Large intestine (tissue), 12 donors: Measurements from ENCODE around the gene TAS1R3. TPM values are rescaled to one million over a fixed set of nuclear protein-coding genes. Genes with fewer than 3 reads are reported as not detected.
A peak's percentile ranks its signal among the peaks of the same experiment; 100 is the strongest.

Experiments used
- DNase-seq, 2 donors: peaks; one replicate each; pipeline versions ENCODE4 v3.0.0 to v3.0.0-alpha.2; 2013
- H3K27ac ChIP-seq: one replicate; pipeline ENCODE4 v1.5.1; 2013; ENCODE audit warnings: low read length
- H3K27me3 ChIP-seq: 2 replicates; pipeline ENCODE4 v1.6.1; 2013; ENCODE audit warnings: low read length; ENCODE audit not compliant: control insufficient read depth, insufficient read depth
- H3K36me3 ChIP-seq: 2 replicates; pipeline ENCODE4 v1.6.1; 2013; ENCODE audit warnings: low read length; ENCODE audit not compliant: control insufficient read depth, insufficient read depth
- H3K4me1 ChIP-seq: one replicate; pipeline ENCODE4 v1.6.1; 2013; ENCODE audit warnings: low read length; ENCODE audit not compliant: control insufficient read depth, insufficient read depth
- H3K4me3 ChIP-seq: one replicate; pipeline ENCODE4 v1.5.1; 2013; ENCODE audit warnings: low read length
- H3K9me3 ChIP-seq: one replicate; pipeline ENCODE4 v1.6.1; 2013; ENCODE audit warnings: mild to moderate bottlenecking, low read depth, low read length, moderate library complexity; ENCODE audit not compliant: control insufficient read depth
- WGBS: methylation state at CpG from one replicate; pipeline ENCODE4 v1.1.5; 2013; ENCODE audit warnings: low lambda C conversion rate; ENCODE audit not compliant: insufficient coverage; 5-methylcytosine and 5-hydroxymethylcytosine counted together
- long read RNA-seq, 11 donors: transcript quantifications; one replicate each; lab custom pipeline, GENCODE V29; 2026
- polyA plus RNA-seq: library from polyadenylated mRNA; unstranded; fragments of 120-200 nt; gene quantifications from one replicate; pipeline ENCODE4 v1.2.1, GENCODE V29; 2013

The TAS1R3 gene
- polyA plus RNA-seq, result 0.69 TPM
- long read RNA-seq, donor 1, result 0 reads
- long read RNA-seq, donor 2, result 0 reads
- long read RNA-seq, donor 3, result 0 reads
- long read RNA-seq, donor 4, result 0 reads
- long read RNA-seq, donor 5, result 0 reads
- long read RNA-seq, donor 6, result 0 reads
- long read RNA-seq, donor 7, result 0 reads
- long read RNA-seq, donor 8, result 0 reads
- long read RNA-seq, donor 9, partial matches to known transcripts, result 32 of 32 reads
- long read RNA-seq, donor 9, other reads (novel, unspliced or antisense), result 0 of 32 reads
- long read RNA-seq, donor 10, result 0 reads
- long read RNA-seq, donor 11, result 0 reads

GRCh38 chr1:1331068-1331965 is at the start of gene TAS1R3:
TSS of gene TAS1R3 (plus strand) at chr1:1331280. CDS start at chr1:1331346, 66 bp downstream.
- H3K27me3 ChIP-seq, result no peaks in the 10 kb centered on the region
- H3K4me1 ChIP-seq, result peaks cover 18% of the 10 kb centered on the region
- H3K9me3 ChIP-seq, result peaks cover 13% of the 10 kb centered on the region
- no peak within 1 kb of the TSS for H3K27ac ChIP-seq
- DNase-seq, result no peak
- H3K4me3 ChIP-seq, result no peak within 1 kb of the TSS
- no CpG with 5 or more reads among the region's 41 CpGs for WGBS
- H3K36me3 ChIP-seq, result peaks cover 31% of the 10 kb centered on the region

- Histone ChIP-seq H3K9me3 (peaks cover 6% of the 10 kb centered on the region), H3K4me1 (peaks cover 24% of the 10 kb centered on the region), H3K27me3 (peaks cover 14% of the 10 kb centered on the region), H3K27ac (peak overlapping the region; percentile 76), H3K4me3 (no peak overlapping the region), H3K36me3 (no peaks in the 10 kb centered on the region)
- DNase-seq, result peak; percentile 88 to 97
- WGBS, result no CpG with 5 or more reads among the region's 26 CpGs
Measured at GRCh38 chr1:1281533-1282321, 49.4 kb upstream of the TAS1R3 start.

GRCh38 chr1:1282998-1283397 is 48.1 kb upstream of the TAS1R3 start:
- H3K9me3 ChIP-seq, result peaks cover 6% of the 10 kb centered on the region
- H3K4me3 ChIP-seq, result no peak overlapping the region
- H3K27ac ChIP-seq, result no peak overlapping the region
- peaks cover 22% of the 10 kb centered on the region for H3K27me3 ChIP-seq
- WGBS, result no CpG with 5 or more reads among the region's 14 CpGs
- peaks cover 24% of the 10 kb centered on the region for H3K4me1 ChIP-seq
- H3K36me3 ChIP-seq, result no peaks in the 10 kb centered on the region
- no peak for DNase-seq

- peaks cover 22% of the 10 kb centered on the region for H3K27me3 ChIP-seq
- no CpG with 5 or more reads among the region's 9 CpGs for WGBS
Measured at GRCh38 chr1:1283821-1284220, 47.3 kb upstream of the TAS1R3 start.

GRCh38 chr1:1284221-1285101 is 46.6 kb upstream of the TAS1R3 start:
- Histone ChIP-seq H3K4me3 (no peak overlapping the region), H3K36me3 (no peaks in the 10 kb centered on the region), H3K4me1 (peaks cover 18% of the 10 kb centered on the region), H3K9me3 (peaks cover 3% of the 10 kb centered on the region), H3K27me3 (peaks cover 22% of the 10 kb centered on the region), H3K27ac (no peak overlapping the region)
- no CpG with 5 or more reads among the region's 32 CpGs for WGBS
- no peak for DNase-seq

More at GRCh38 chr1:1283821-1284220, 47.3 kb upstream of the TAS1R3 start:
- Histone ChIP-seq H3K4me3 (no peak overlapping the region), H3K27ac (no peak overlapping the region), H3K4me1 (peaks cover 21% of the 10 kb centered on the region), H3K36me3 (no peaks in the 10 kb centered on the region), H3K9me3 (peaks cover 6% of the 10 kb centered on the region)
- DNase-seq, result no peak

- H3K4me1 ChIP-seq, result peaks cover 18% of the 10 kb centered on the region
- H3K27me3 ChIP-seq, result peaks cover 22% of the 10 kb centered on the region
- H3K27ac ChIP-seq, result no peak overlapping the region
- no peaks in the 10 kb centered on the region for H3K36me3 ChIP-seq
- no peak for DNase-seq
- H3K9me3 ChIP-seq, result peaks cover 3% of the 10 kb centered on the region
- WGBS, result no CpG with 5 or more reads among the region's 22 CpGs
- no peak overlapping the region for H3K4me3 ChIP-seq
Measured at GRCh38 chr1:1285102-1285571, 45.9 kb upstream of the TAS1R3 start.

- WGBS, result no CpG with 5 or more reads among the region's 37 CpGs
- H3K9me3 ChIP-seq, result peaks cover 3% of the 10 kb centered on the region
- peaks cover 22% of the 10 kb centered on the region for H3K4me1 ChIP-seq
- no peak for DNase-seq
- H3K27ac ChIP-seq, result no peak overlapping the region
- H3K4me3 ChIP-seq, result no peak overlapping the region
- H3K27me3 ChIP-seq, result peaks cover 22% of the 10 kb centered on the region
- no peaks in the 10 kb centered on the region for H3K36me3 ChIP-seq
Measured at GRCh38 chr1:1285611-1286311, 45.3 kb upstream of the TAS1R3 start.

GRCh38 chr1:1286313-1287261 is 44.5 kb upstream of the TAS1R3 start:
- H3K4me3 ChIP-seq, result no peak overlapping the region
- no peak for DNase-seq
- H3K27ac ChIP-seq, result no peak overlapping the region
- peaks cover 3% of the 10 kb centered on the region for H3K9me3 ChIP-seq
- H3K4me1 ChIP-seq, result peaks cover 20% of the 10 kb centered on the region
- H3K27me3 ChIP-seq, result peaks cover 22% of the 10 kb centered on the region
- no peaks in the 10 kb centered on the region for H3K36me3 ChIP-seq
- WGBS, result no CpG with 5 or more reads among the region's 50 CpGs
